Uterus (tissue), 4 donors: ENCODE measurements around the gene NRROS. TPM values are rescaled to one million over a fixed set of nuclear protein-coding genes. Genes with fewer than 3 reads are reported as not detected.

Experiments
- DNase-seq, 2 donors: peaks; one replicate each; pipeline ENCODE4 v3.0.0-alpha.2; 2019 to 2020
- H3K27ac ChIP-seq, 2 donors: fragments of 200-600 bp; sonication (generic); 1 replicate in 1 of 2; 2 replicates in 1 of 2; pipeline ENCODE4 v1.5.1; 2016 to 2018
- H3K27me3 ChIP-seq, 2 donors: fragments of 200-600 bp; sonication (generic); one replicate each; pipeline ENCODE4 v1.5.1; 2018 to 2019; ENCODE audit warnings: control low read depth in 1 of 2
- H3K36me3 ChIP-seq, 2 donors: fragments of 200-600 bp; sonication (generic); one replicate each; pipeline ENCODE4 v1.5.1; 2019; ENCODE audit warnings: control low read depth in 1 of 2
- H3K4me1 ChIP-seq, 2 donors: fragments of 200-600 bp; sonication (generic); one replicate each; pipeline ENCODE4 v1.5.1; 2018 to 2019; ENCODE audit warnings: control low read depth in 1 of 2
- H3K4me3 ChIP-seq, 2 donors: fragments of 200-600 bp; sonication (generic); 1 replicate in 1 of 2; 2 replicates in 1 of 2; pipeline ENCODE4 v1.5.1; 2018 to 2019; ENCODE audit warnings: mild to moderate bottlenecking in 1 of 2
- H3K9me3 ChIP-seq, 2 donors: fragments of 200-600 bp; sonication (generic); one replicate each; pipeline ENCODE4 v1.5.1; 2019; ENCODE audit warnings: control low read depth in 1 of 2
- CTCF ChIP-seq, 4 experiments: fragments of 200-600 bp in 2 of 4; fragments of 450-650 bp in 2 of 4; sonication (generic) in 2 of 4; IDR thresholded peaks; one replicate each; pipeline ENCODE4 v1.5.1; 2016 to 2019; ENCODE audit warnings: antibody characterized with exemption in 4 of 4, mild to moderate bottlenecking in 2 of 4, moderate library complexity in 1 of 4
- POLR2A ChIP-seq, 2 donors: fragments of 450-650 bp; IDR thresholded peaks; one replicate each; pipeline ENCODE4 v1.6.1; 2016; ENCODE audit warnings: antibody characterized with exemption in 2 of 2, mild to moderate bottlenecking in 1 of 2, moderate library complexity in 1 of 2
- intact Hi-C: fragments of 100-400 bp; cut with DNase I; formaldehyde crosslinking; loops from one replicate; pipeline ENCODE4 v1.15.1; 2023; ENCODE audit warnings: low total_unique reads
- total RNA-seq, 4 donors: library from RNA; depleted of rRNA in 3 of 4; stranded (reverse); fragments of >200 nt in 3 of 4; gene quantifications; one replicate each; pipeline versions ENCODE4 v1.1.0 to v1.2.4, GENCODE V29; 2014 to 2023
- donor health status: DM: yes; HTN: yes; CAD: no.

The NRROS gene
- total RNA-seq, 4 donors from 2014 or later: 6.5 to 36.8 (median 7.6) TPM

- H3K4me3 ChIP-seq: no peak overlapping the region
- TF ChIP-seq CTCF (IDR thresholded peaks at IDR 0.05) (no peak), POLR2A (IDR thresholded peaks at IDR 0.05) (no peak)
- H3K9me3 ChIP-seq: no peaks in the 10 kb centered on the region
- H3K36me3 ChIP-seq: no peaks in the 10 kb centered on the region
- H3K27ac ChIP-seq: no peak overlapping the region
- no peaks in the 10 kb centered on the region for H3K4me1 ChIP-seq
- DNase-seq: no peak
- intact Hi-C loops: no loop called here
- H3K27me3 ChIP-seq: no peaks in the 10 kb centered on the region
These were observed 14.7 kb downstream of the NRROS start for GRCh38 chr3:196654006-196654734.

GRCh38 chr3:196654735-196655090 is 15.2 kb downstream of the NRROS start:
- intact Hi-C loops: no loop called here
- Histone ChIP-seq H3K4me1 (no peaks in the 10 kb centered on the region), H3K27me3 (no peaks in the 10 kb centered on the region), H3K9me3 (no peaks in the 10 kb centered on the region), H3K36me3 (no peaks in the 10 kb centered on the region), H3K4me3 (no peak overlapping the region), H3K27ac (no peak overlapping the region)
- DNase-seq: no peak
- no peak for TF ChIP-seq CTCF (IDR thresholded peaks at IDR 0.05)
- TF ChIP-seq POLR2A (IDR thresholded peaks at IDR 0.05): no peak

- DNase-seq: no peak
- Histone ChIP-seq H3K4me3 (no peak overlapping the region), H3K36me3 (no peaks in the 10 kb centered on the region), H3K9me3 (no peaks in the 10 kb centered on the region), H3K27me3 (no peaks in the 10 kb centered on the region), H3K27ac (no peak overlapping the region), H3K4me1 (no peaks in the 10 kb centered on the region)
- TF ChIP-seq POLR2A (IDR thresholded peaks at IDR 0.05) (no peak), CTCF (IDR thresholded peaks at IDR 0.05) (no peak)
- intact Hi-C loops: no loop called here
These were observed 16.0 kb downstream of the NRROS start for GRCh38 chr3:196655496-196655895.

- no peaks in the 10 kb centered on the region for H3K9me3 ChIP-seq
These were observed 16.7 kb downstream of the NRROS start for GRCh38 chr3:196656213-196656612.

More at GRCh38 chr3:196656213-196656612, 16.7 kb downstream of the NRROS start:
- Histone ChIP-seq H3K4me1 (no peaks in the 10 kb centered on the region), H3K27ac (no peak overlapping the region), H3K36me3 (no peaks in the 10 kb centered on the region), H3K27me3 (no peaks in the 10 kb centered on the region), H3K4me3 (no peak overlapping the region)
- intact Hi-C loops: no loop called here
- TF ChIP-seq CTCF (IDR thresholded peaks at IDR 0.05) (no peak), POLR2A (IDR thresholded peaks at IDR 0.05) (no peak)
- no peak for DNase-seq
